Measurements from ENCODE around the gene CTSE.

GRCh38 chr1:206021008-206021625 is 2.6 kb downstream of the CTSE start:
- TF ChIP-seq YY1 (IDR thresholded peaks at IDR 0.05; ENCODE audit: insufficient read depth, insufficient read length) (no peak), ZNF274 (IDR thresholded peaks at IDR 0.05; ENCODE audit: low read depth, low read length) (no peak), SUZ12 (IDR thresholded peaks at IDR 0.05; ENCODE audit: extremely low read depth, insufficient read depth, insufficient read length) (no peak)

Data from NT2/D1 (cell line).